Heart right ventricle (tissue), 16 donors: Measurements from ENCODE around the gene GPHN. TPM values are rescaled to one million over a fixed set of nuclear protein-coding genes. Genes with fewer than 3 reads are reported as not detected.

ENCODE experiments used
- ATAC-seq, 8 donors: fragments of 200-7000 bp; cut with Tn5 transposase; one replicate each; pipeline ENCODE4 v1.9.1; 2020; ENCODE audit warnings: mild to moderate bottlenecking in 8 of 8, moderate library complexity in 8 of 8, moderate number of reproducible peaks in 1 of 8
- DNase-seq, 2 donors: peaks; one replicate each; pipeline ENCODE4 v3.0.0-alpha.2; 2020
- H3K27ac ChIP-seq, 10 donors: fragments of 200-600 bp; sonication (generic) in 2 of 10; one replicate each; pipeline versions ENCODE4 v1.5.0 to v1.8.0; 2020 to 2022; ENCODE audit warnings: mild to moderate bottlenecking in 3 of 10
- H3K27me3 ChIP-seq, 7 donors: fragments of 200-600 bp; one replicate each; pipeline ENCODE4 v1.8.0; 2021 to 2022; ENCODE audit warnings: mild to moderate bottlenecking in 2 of 7
- H3K36me3 ChIP-seq, 9 donors: fragments of 200-600 bp; sonication (generic) in 1 of 9; one replicate each; pipeline versions ENCODE4 v1.5.0 to v1.8.0; 2020 to 2022; ENCODE audit warnings: mild to moderate bottlenecking in 2 of 9
- H3K4me1 ChIP-seq, 9 donors: fragments of 200-600 bp; sonication (generic) in 1 of 9; one replicate each; pipeline versions ENCODE4 v1.5.0 to v1.8.0; 2020 to 2022; ENCODE audit warnings: mild to moderate bottlenecking in 4 of 9
- H3K4me3 ChIP-seq, 10 donors: fragments of 200-600 bp; sonication (generic) in 2 of 10; one replicate each; pipeline versions ENCODE4 v1.5.0 to v1.8.0; 2020 to 2022; ENCODE audit warnings: mild to moderate bottlenecking in 7 of 10, moderate library complexity in 2 of 10
- H3K9me3 ChIP-seq, 11 donors: fragments of 200-600 bp in 10 of 11; sonication (generic) in 2 of 11; one replicate each; pipeline versions ENCODE4 v1.5.0 to v1.8.0; 2013 to 2022; ENCODE audit warnings: mild to moderate bottlenecking in 2 of 11, control low read depth in 1 of 11, moderate library complexity in 1 of 11
- CTCF ChIP-seq, 9 donors: fragments of 200-600 bp; sonication (generic) in 2 of 9; IDR thresholded peaks; one replicate each; pipeline versions ENCODE4 v1.5.0 to v1.8.0; 2021 to 2022; ENCODE audit warnings: antibody characterized with exemption in 9 of 9, mild to moderate bottlenecking in 5 of 9, moderate library complexity in 1 of 9
- WGBS, 2 donors: extraction: QIAGEN DNeasy Blood & Tissue Kit; methylation state at CpG; one replicate each; pipeline ENCODE4 v1.1.7; 2013; ENCODE audit warnings: inconsistent platforms in 1 of 2; 5-methylcytosine and 5-hydroxymethylcytosine counted together
- intact Hi-C, 10 donors: fragments of 100-400 bp; cut with DNase I; formaldehyde crosslinking; loops; one replicate each; pipeline versions ENCODE4 v1.11.1 to v1.14.2; 2022
- polyA plus RNA-seq, 2 donors: library from polyadenylated mRNA; stranded (reverse); fragments of 200-250 nt; gene quantifications; one replicate each; pipeline ENCODE4 v1.2.3, GENCODE V29; 2013
- total RNA-seq, 10 donors: library from RNA; stranded (reverse); fragmentation: NEBNext Ultra II Directional in 3 of 10; extraction: Animal tissue kit (Norgen Biotek cat#: 25700) in 3 of 10; gene quantifications; one replicate each; pipeline versions ENCODE4 v1.2.1 to v1.2.4, GENCODE V29; 2021 to 2023
- donor health status: Arrhythmogenic right ventricular cardiomyopathy.
- donor health status: ischemic (EF 13 %, LVEDD 7.1; RV severe dilation, severe dysfunction).
- donor health status: healthy with polysubstance abuse.
- donor health status: DM: no; HTN: yes; CAD: no.
- donor health status: DM: no; HTN: no; CAD: no.
- donor health status: ischemic (EF 25% LVEDD 6.9; RV normal size, moderate dysfunction).
- donor health status: ischemic (EF 25% LVEDD 5.7; RV mildly dilated, moderate dysfunction).
- donor health status: healthy.
- donor health status: DM: yes; HTN: yes; CAD: no.
- donor health status: Ischemic cardiomyopathy.
- donor health status: ischemic (EF 35%, LVEDD 5.7; RV mildly dilated, moderate dysfunction).
- donor health status: nonischemic (EF 11% LVEDD 7.7; RV severe dilation, severe dysfunction).
- donor health status: DM: yes; HTN: yes; CAD: no.
- donor health status: PGD.
- donor health status: ischemic (EF 29% LVEDD 5.4; RV normal size, mild dysfunction).
- donor health status: nonischemic (EF 23%, LVEDD 6.1; RV moderate dilation, normal function).

GPHN gene
- total and polyA plus RNA-seq, 12 donors, result 12.2 to 48.0 (median 32.2) TPM

- no peak for TF ChIP-seq CTCF (IDR thresholded peaks at IDR 0.05)
- peak in 5 of 8 donors; percentile 18 to 89 (median 52) for ATAC-seq
- 49 to 51% methylated on average over 3 of the region's 3 CpGs for WGBS, 2 donors
- Histone ChIP-seq H3K4me1 (peaks cover 0 to 42% (median 31%) of the 10 kb centered on the region in 9 donors), H3K27me3 (no peaks in the 10 kb centered on the region), H3K36me3 (no peaks in the 10 kb centered on the region), H3K9me3 (peaks cover 0 to 5% (median 0%) of the 10 kb centered on the region in 11 donors), H3K4me3 (no peak overlapping the region), H3K27ac (peak overlapping the region in 8 of 10 donors; percentile 0 to 77 (median 58))
- no peak for DNase-seq
- intact Hi-C loops, result no loop called here
These were observed 142.6 kb downstream of the GPHN start for GRCh38 chr14:66650491-66650911.

GRCh38 chr14:66651536-66652220, 143.7 kb downstream of the GPHN start:
- TF ChIP-seq CTCF (IDR thresholded peaks at IDR 0.05), result no peak
- DNase-seq (no peak), ATAC-seq (peak in 1 of 8 donors; percentile 42)
- Histone ChIP-seq H3K4me1 (peaks cover 0 to 42% (median 31%) of the 10 kb centered on the region in 9 donors), H3K4me3 (no peak overlapping the region), H3K27me3 (no peaks in the 10 kb centered on the region), H3K9me3 (peaks cover 0 to 17% (median 0%) of the 10 kb centered on the region in 11 donors), H3K27ac (peak overlapping the region in 7 of 10 donors; percentile 0 to 77 (median 63)), H3K36me3 (no peaks in the 10 kb centered on the region)
- 67 to 71% methylated on average over 5 of the region's 5 CpGs for WGBS, 2 donors
- intact Hi-C loops, result no loop called here

- Histone ChIP-seq H3K4me3 (no peak overlapping the region), H3K4me1 (peaks cover 0 to 42% (median 31%) of the 10 kb centered on the region in 9 donors), H3K27me3 (no peaks in the 10 kb centered on the region), H3K9me3 (peaks cover 0 to 26% (median 9%) of the 10 kb centered on the region in 11 donors), H3K36me3 (no peaks in the 10 kb centered on the region), H3K27ac (peak overlapping the region in 3 of 10 donors; percentile 8 to 23 (median 9))
- TF ChIP-seq CTCF (IDR thresholded peaks at IDR 0.05), result no peak
- ATAC-seq (no peak), DNase-seq (no peak)
- 79% methylated on average over 3 of the region's 3 CpGs for WGBS, 2 donors
- intact Hi-C loops, result no loop called here
These were observed 144.7 kb downstream of the GPHN start for GRCh38 chr14:66652525-66653106.

- H3K4me3 ChIP-seq, result no peak overlapping the region
- no peak for ATAC-seq
- peaks cover 0 to 8% (median 3%) of the 10 kb centered on the region in 9 donors for H3K4me1 ChIP-seq
- TF ChIP-seq CTCF (IDR thresholded peaks at IDR 0.05), result no peak
- intact Hi-C loops, result no loop called here
- no peak overlapping the region for H3K27ac ChIP-seq
- no peaks in the 10 kb centered on the region for H3K27me3 ChIP-seq
- H3K36me3 ChIP-seq, result no peaks in the 10 kb centered on the region
- H3K9me3 ChIP-seq, result peaks cover 0 to 48% (median 14%) of the 10 kb centered on the region in 11 donors
- WGBS, 2 donors, result 84 to 94% methylated on average over 3 of the region's 3 CpGs
- DNase-seq, result no peak
These were observed 149.8 kb downstream of the GPHN start for GRCh38 chr14:66657780-66658179.
